Measurements from ENCODE around the gene MYO16.

MYO16 gene

DNA sequence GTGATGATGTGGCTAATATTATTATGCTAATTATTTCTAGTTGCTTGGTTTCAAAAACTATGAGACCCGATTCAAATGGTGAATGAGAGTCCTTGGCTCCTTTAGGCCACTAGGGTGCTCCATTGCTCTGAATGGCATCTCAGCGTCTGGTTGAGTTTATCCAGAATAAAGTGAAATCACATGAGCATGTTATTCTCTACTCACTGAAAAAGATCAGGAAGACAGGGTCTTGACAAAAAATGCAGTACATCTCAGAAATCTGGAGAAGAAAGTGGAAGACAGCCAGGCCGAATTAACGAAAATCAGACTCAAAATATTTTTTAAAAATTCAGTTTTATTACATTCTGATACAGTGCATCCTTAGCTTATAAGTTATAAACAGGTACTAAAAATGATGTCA, 516.2 kb downstream of the MYO16 start:
- Mint-ChIP-seq H3K4me1 (ENCODE audit: low read depth) (no peaks in the 10 kb centered on the region), H3K9me3 (no peaks in the 10 kb centered on the region), H3K27ac (no peak overlapping the region), H3K36me3 (ENCODE audit: low read depth) (no peaks in the 10 kb centered on the region), H3K27me3 (ENCODE audit: low read depth) (peaks cover 30% of the 10 kb centered on the region), H3K4me3 (no peak overlapping the region)

DNA sequence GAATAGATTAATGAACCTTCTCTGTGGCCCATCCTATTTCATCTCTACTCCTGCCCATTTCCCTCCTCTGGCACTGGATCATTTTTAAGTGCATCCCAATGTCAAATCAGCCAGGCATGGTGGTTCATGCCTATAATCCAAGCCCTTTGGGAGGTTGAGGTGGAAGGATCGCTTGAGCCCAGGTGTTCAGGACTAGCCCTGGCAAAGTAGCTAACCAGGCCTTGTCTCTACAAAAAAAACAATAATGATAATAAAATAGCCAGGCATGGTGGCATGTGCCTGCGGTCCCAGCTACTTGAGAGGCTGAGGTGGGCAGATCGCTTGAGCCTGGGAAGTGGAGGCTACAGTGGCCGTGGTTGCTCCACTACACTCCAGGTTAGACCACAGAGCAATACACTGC, 517.0 kb downstream of the MYO16 start:
- Mint-ChIP-seq H3K36me3 (ENCODE audit: low read depth) (no peaks in the 10 kb centered on the region), H3K4me1 (ENCODE audit: low read depth) (no peaks in the 10 kb centered on the region), H3K4me3 (no peak overlapping the region), H3K27ac (no peak overlapping the region), H3K9me3 (no peaks in the 10 kb centered on the region), H3K27me3 (ENCODE audit: low read depth) (peaks cover 33% of the 10 kb centered on the region)

DNA sequence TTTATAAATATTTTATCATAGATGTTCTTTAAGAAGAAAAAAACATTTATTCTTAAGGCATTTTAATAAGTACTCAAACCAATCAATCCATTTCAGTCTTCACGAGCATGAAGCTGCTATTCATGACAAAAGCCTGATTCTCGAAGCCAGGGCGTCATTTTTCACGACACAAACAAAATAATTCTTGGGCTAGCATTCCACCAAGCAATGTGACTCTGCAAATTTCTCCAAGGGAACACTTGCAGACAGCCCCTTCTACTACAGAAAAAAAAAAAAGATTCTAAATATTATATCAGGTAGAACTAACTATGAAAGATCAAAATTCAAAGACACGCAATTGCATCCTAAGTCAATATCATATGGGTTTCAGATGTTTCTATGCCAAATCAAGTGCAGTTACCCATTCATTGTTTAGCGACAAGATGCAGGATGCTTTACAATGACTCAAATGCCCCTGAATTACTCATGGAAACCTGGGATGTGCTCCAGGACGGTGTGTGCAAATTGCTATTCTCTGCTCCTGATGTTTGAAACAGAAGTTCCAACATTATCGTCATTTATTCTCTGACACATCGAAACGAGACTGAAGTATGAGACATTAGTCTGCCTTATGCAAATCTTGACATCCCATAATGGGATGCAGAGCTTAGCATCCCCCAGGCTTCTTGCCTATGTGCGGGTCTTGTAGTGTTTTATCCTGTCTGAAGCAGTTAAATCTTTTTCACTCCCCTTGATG, 517.7 kb downstream of the MYO16 start:
- Mint-ChIP-seq H3K4me3 (no peak overlapping the region), H3K27ac (no peak overlapping the region), H3K9me3 (no peaks in the 10 kb centered on the region), H3K36me3 (ENCODE audit: low read depth) (no peaks in the 10 kb centered on the region), H3K4me1 (ENCODE audit: low read depth) (no peaks in the 10 kb centered on the region), H3K27me3 (ENCODE audit: low read depth) (peaks cover 27% of the 10 kb centered on the region)

DNA sequence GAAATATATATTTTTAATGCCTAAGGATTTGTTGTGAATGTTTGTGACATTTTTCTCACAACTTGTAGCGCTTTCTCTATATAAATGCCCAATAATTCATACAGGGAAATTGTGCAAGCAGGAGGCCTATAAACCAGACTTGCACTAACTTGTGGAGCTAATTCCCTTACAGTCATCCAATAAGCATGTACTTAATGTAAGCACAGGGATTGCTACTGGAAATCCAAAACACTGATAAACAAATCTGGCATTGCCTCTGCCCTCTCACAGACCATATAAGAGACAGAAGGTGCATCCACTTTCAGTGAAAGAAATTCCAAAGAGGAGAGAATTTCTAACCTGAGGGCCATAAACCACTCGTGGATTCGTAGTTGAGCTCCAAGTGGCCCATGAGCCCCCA, 518.8 kb downstream of the MYO16 start:
- H3K4me1 Mint-ChIP-seq (ENCODE audit: low read depth), result no peaks in the 10 kb centered on the region
- H3K27me3 Mint-ChIP-seq (ENCODE audit: low read depth), result peaks cover 21% of the 10 kb centered on the region
- H3K9me3 Mint-ChIP-seq, result no peaks in the 10 kb centered on the region
- no peak overlapping the region for H3K27ac Mint-ChIP-seq
- no peak overlapping the region for H3K4me3 Mint-ChIP-seq
- no peaks in the 10 kb centered on the region for H3K36me3 Mint-ChIP-seq (ENCODE audit: low read depth)

DNA sequence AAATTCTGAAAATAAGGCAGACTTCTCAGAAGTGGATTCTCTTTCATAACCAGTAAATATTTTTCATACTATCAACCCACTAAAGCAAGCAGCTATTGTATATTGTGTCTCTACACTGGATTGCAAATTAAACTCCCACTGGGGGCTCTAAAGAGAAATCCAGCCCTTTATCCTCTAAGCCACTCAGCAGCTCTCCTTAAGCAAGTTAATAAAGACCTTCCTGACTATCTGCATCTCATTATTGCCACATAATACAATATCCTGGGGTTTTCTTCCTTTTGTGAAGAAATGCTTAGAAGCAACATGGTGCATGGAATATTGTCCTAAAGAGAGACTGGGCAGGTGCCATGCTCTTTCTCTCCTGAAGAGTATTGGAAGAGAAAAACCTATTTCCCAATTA, 521.3 kb downstream of the MYO16 start:
- Mint-ChIP-seq H3K27me3 (ENCODE audit: low read depth) (peaks cover 22% of the 10 kb centered on the region), H3K4me1 (ENCODE audit: low read depth) (no peaks in the 10 kb centered on the region), H3K9me3 (no peaks in the 10 kb centered on the region), H3K36me3 (ENCODE audit: low read depth) (no peaks in the 10 kb centered on the region), H3K4me3 (no peak overlapping the region), H3K27ac (no peak overlapping the region)

DNA sequence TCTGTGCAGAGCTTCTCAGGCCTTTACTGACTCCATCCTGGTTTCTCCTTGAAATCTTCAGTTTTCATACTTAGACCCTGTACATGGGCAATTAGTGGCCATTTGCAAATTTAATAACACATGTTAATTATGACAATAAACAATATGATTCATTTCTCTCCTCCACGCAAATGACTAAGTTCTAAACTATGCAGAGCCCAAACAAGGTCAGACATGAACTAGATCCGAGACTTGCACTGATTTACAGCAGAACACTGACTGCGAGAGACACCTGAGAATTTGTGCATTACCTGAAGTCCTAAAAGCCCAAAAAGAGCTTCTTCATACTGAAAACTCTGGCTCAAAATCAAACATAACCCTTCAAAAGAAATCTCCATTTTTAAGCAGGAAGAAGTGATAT, 521.8 kb downstream of the MYO16 start:
- no peaks in the 10 kb centered on the region for H3K36me3 Mint-ChIP-seq (ENCODE audit: low read depth)
- H3K4me1 Mint-ChIP-seq (ENCODE audit: low read depth), result no peaks in the 10 kb centered on the region
- peaks cover 22% of the 10 kb centered on the region for H3K27me3 Mint-ChIP-seq (ENCODE audit: low read depth)
- no peaks in the 10 kb centered on the region for H3K9me3 Mint-ChIP-seq
- no peak overlapping the region for H3K4me3 Mint-ChIP-seq
- H3K27ac Mint-ChIP-seq, result no peak overlapping the region

DNA sequence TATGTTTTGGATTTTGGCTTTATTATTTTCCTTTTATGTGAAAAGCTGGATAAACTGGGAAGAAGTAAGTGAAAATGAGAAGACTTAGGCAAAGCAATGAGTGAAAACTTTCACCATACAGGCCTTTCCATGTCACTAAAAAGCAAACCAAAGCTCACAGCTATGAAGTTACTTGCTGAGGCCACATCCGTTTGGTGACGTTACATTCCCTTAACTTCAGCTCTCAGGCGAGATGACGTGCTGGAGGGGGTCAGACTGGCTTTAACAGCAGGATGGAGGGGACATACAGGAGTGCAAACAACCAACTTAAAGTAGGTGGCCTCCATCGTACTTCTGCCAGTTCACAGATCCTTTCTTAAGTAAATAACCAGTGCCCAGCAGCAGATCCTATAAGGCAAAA, 522.3 kb downstream of the MYO16 start:
- H3K9me3 Mint-ChIP-seq, result no peaks in the 10 kb centered on the region
- H3K27me3 Mint-ChIP-seq (ENCODE audit: low read depth), result peaks cover 23% of the 10 kb centered on the region
- H3K4me1 Mint-ChIP-seq (ENCODE audit: low read depth), result no peaks in the 10 kb centered on the region
- H3K4me3 Mint-ChIP-seq, result no peak overlapping the region
- no peaks in the 10 kb centered on the region for H3K36me3 Mint-ChIP-seq (ENCODE audit: low read depth)
- H3K27ac Mint-ChIP-seq, result no peak overlapping the region

DNA sequence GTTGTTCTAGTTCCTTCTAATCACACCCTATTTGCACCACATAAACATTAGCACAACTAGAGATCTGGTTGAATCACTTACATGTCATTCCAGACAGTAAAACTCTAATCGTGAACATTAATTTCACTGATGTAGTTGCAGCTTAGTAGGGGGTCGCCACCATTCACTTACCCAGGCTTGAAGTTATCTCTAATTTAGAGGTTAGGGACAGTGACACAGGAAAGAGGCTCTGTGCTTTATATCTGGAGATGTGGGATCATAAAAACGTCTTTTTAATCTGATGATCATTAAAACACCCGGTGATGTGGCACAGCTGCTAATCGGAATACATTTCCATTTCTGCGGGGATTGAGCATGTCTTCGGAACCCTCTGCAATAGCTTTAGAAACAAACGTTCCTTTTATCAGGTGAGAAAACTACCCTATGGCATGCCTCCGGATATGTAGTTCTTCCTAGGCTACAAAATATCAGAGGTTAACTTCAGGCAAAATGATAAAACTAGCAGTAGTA, 523.0 kb downstream of the MYO16 start:
- Mint-ChIP-seq H3K36me3 (ENCODE audit: low read depth) (no peaks in the 10 kb centered on the region), H3K9me3 (no peaks in the 10 kb centered on the region), H3K4me3 (no peak overlapping the region), H3K4me1 (ENCODE audit: low read depth) (no peaks in the 10 kb centered on the region), H3K27ac (no peak overlapping the region), H3K27me3 (ENCODE audit: low read depth) (peaks cover 30% of the 10 kb centered on the region)

DNA sequence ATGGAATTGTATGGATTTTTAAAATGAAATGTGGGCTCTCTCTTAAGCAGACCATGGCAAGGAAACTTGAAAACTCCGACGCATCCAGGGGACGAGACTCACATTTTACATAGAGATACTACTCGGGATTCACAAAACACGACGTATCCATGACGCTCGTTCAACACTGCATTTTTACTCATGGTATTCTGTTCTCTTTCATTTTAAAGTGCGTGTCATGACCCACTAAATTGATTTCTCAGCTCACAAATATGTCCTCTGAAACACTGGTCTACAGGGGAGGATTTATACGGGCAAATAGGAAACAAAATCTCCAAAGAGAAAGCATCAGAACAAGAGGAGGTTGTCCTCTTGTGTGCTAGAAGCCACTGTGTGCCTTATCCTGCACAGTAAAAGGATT, 523.5 kb downstream of the MYO16 start:
- Mint-ChIP-seq H3K27me3 (ENCODE audit: low read depth) (peaks cover 36% of the 10 kb centered on the region), H3K4me1 (ENCODE audit: low read depth) (no peaks in the 10 kb centered on the region), H3K9me3 (no peaks in the 10 kb centered on the region), H3K4me3 (no peak overlapping the region), H3K36me3 (ENCODE audit: low read depth) (no peaks in the 10 kb centered on the region), H3K27ac (no peak overlapping the region)

DNA sequence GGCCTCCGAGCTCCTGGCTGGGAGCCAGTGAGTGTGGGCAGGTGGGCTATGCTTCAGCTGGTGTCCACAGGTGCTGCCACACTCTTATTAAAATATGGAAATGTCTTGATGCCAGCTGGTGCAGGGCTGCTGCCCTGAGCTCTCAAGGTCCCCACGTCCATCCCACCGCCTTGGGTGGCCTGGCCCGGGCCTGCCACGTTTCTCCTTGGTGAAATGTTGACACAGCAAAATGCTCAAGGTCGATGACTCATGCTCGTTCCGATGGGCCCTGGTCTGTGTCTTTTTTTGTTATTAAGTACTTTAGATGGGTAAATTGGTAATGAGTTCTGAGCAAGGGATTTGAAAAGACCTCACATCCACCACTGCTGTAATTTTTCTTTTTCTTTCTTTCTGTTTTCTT, 524.7 kb downstream of the MYO16 start:
- Mint-ChIP-seq H3K36me3 (ENCODE audit: low read depth) (no peaks in the 10 kb centered on the region), H3K27ac (no peak overlapping the region), H3K4me1 (ENCODE audit: low read depth) (no peaks in the 10 kb centered on the region), H3K9me3 (no peaks in the 10 kb centered on the region), H3K27me3 (ENCODE audit: low read depth) (peaks cover 44% of the 10 kb centered on the region), H3K4me3 (no peak overlapping the region)

DNA sequence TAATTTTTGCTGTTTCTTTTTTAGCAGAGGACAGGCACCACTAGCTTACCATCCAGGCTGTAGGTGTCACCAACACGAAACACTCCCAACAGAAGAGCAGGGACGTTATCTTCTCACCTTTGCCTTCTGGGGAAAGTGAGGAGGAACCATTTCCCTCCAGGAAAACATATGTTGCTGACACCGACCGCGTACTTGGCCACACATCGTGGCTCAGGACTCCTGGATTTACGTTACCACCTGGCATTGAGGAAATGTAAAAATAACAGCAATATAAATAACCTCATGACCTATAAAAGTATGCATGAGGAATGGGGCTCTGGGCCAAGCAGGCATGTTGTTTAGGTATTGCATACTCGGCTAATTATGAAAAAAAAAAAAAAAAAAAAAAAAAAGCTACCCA, 525.1 kb downstream of the MYO16 start:
- Mint-ChIP-seq H3K4me1 (ENCODE audit: low read depth) (no peaks in the 10 kb centered on the region), H3K9me3 (no peaks in the 10 kb centered on the region), H3K27me3 (ENCODE audit: low read depth) (peaks cover 42% of the 10 kb centered on the region), H3K4me3 (no peak overlapping the region), H3K27ac (no peak overlapping the region), H3K36me3 (ENCODE audit: low read depth) (no peaks in the 10 kb centered on the region)

DNA sequence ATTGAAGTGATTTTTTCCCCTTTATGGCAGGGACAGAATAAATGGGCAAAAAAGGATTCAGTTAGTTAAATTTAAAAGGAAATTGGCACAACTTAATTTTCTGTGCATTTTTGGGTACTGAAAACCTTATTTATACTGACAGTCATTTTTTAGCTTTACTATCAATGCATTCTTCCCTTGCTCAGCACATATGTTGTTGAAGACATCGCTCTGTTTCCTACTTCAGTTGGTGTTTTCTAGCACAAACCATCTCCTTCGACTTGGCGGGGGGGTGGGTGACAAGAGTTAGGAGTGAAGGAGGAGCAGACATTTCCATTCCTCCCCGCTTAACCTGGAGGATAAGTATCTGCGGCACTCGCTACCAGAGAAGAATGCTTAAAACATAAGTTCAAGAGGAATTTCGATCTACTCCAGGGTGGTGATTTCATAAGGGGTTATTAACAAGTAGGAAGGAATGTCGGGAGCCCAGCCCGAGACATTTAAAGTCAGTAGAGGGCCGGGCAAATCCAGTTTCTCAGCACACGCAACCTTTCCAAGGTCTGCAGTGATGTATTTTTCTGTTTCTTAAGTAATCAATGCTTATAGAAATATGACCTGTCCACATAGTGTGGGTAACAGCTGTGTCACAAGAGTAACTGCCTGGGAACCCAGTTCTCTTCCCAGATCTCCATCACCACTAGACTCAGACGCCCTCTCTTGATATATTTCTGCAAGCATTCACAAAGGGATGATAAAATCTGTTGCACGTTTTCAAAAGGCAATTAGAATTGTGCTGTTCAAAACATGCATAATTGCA, 525.8 kb downstream of the MYO16 start:
- H3K9me3 Mint-ChIP-seq, result no peaks in the 10 kb centered on the region
- H3K4me3 Mint-ChIP-seq, result no peak overlapping the region
- H3K4me1 Mint-ChIP-seq (ENCODE audit: low read depth), result no peaks in the 10 kb centered on the region
- no peak overlapping the region for H3K27ac Mint-ChIP-seq
- peaks cover 37% of the 10 kb centered on the region for H3K27me3 Mint-ChIP-seq (ENCODE audit: low read depth)
- no peaks in the 10 kb centered on the region for H3K36me3 Mint-ChIP-seq (ENCODE audit: low read depth)

DNA sequence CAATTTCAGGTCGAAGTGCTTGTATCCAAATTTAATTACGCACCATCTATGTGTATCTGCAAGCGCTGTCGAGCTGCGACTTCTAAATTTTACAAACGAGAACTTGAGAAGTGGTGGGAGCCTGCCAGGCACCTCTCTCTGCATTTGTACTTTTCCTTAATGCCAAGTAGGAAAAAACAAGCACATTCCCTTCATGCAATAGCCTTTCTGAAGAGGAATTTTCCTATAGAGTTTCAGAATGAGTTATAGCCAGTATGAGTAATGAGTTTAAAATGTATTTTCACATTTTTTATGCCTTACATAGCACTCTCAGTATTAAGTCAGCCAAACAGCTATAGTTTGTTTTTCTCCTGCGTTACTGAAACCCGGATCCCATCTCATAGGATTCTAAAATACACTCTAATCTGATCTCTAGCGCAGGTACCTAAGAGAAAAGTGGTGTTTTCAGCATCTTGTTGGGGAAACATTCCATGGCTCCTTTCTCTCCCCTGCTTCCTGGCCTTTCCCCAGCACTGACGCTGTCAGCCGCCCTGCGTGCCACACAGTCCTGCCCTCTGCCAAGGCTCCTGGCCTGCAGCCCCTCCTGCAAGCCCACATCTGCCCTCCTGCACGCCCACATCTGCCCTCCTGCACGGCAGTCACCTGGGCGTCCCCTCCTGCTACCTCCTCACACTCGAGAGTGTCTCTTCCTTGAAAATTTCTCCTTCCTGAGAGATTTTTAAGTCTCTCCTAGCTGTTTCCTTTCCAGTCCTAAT, 526.9 kb downstream of the MYO16 start:
- H3K9me3 Mint-ChIP-seq, result no peaks in the 10 kb centered on the region
- H3K27ac Mint-ChIP-seq, result no peak overlapping the region
- H3K36me3 Mint-ChIP-seq (ENCODE audit: low read depth), result no peaks in the 10 kb centered on the region
- H3K27me3 Mint-ChIP-seq (ENCODE audit: low read depth), result peaks cover 30% of the 10 kb centered on the region
- H3K4me1 Mint-ChIP-seq (ENCODE audit: low read depth), result peaks cover 9% of the 10 kb centered on the region
- H3K4me3 Mint-ChIP-seq, result no peak overlapping the region

DNA sequence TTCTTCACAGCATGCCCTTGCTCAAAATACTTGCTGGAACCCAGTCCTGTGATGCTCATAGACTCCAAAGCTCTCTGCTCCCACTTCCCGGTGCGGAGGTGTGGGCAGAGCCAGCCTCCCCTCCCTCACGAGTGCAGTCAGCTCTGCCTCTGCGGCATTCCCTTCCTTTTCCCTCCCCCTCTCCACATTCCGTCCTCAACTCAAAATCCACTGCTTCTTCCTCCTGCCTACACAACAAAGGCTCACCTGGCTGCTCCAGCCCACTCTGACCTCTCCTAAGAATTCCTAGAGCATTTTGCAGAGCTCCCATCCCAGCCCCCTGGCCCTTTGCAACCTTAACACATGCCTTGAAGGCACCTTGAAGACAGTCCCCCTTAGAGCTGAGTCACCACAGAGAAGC, 527.9 kb downstream of the MYO16 start:
- Mint-ChIP-seq H3K27me3 (ENCODE audit: low read depth) (peaks cover 29% of the 10 kb centered on the region), H3K9me3 (no peaks in the 10 kb centered on the region), H3K27ac (no peak overlapping the region), H3K36me3 (ENCODE audit: low read depth) (no peaks in the 10 kb centered on the region), H3K4me3 (no peak overlapping the region), H3K4me1 (ENCODE audit: low read depth) (peaks cover 13% of the 10 kb centered on the region)

DNA sequence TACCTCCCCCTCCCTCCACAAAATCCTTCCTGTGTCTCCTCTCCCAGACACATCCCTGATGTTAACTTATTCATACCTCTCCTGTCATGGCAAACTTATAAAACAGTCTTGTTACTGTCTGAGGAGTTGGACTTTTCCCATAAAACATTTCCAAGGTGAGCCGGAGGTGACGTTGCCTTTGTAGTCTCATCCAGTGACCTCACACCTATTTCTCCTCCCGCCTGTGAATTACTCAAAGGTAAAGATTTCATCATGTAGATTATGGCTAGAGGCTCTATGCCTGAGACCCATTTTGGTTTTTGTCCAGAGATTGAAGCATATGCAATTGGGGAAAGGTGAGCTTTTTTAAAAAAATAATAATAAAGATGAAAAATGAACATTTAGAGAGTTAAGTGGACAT, 529.0 kb downstream of the MYO16 start:
- Mint-ChIP-seq H3K4me1 (ENCODE audit: low read depth) (peaks cover 21% of the 10 kb centered on the region), H3K27me3 (ENCODE audit: low read depth) (peaks cover 30% of the 10 kb centered on the region)

More for the DNA sequence above, 529.0 kb downstream of the MYO16 start:
- Mint-ChIP-seq H3K4me3 (no peak overlapping the region), H3K27ac (no peak overlapping the region), H3K9me3 (peaks cover 3% of the 10 kb centered on the region), H3K36me3 (ENCODE audit: low read depth) (no peaks in the 10 kb centered on the region)

Data from T-helper 1 cell treated with Interleukin-12 subunit alpha and Interleukin-12 subunit beta and Interleukin-4 antibody, amounts not matched to agents 30 μg/mL and 1 μg/mL, for 36 hours (primary cell).